ENCODE data around the gene RYK. TPM values are rescaled to one million over a fixed set of nuclear protein-coding genes. Genes with fewer than 3 reads are reported as not detected.

RYK gene
- total and polyA plus RNA-seq, 2 donors (not counting 3 experiments of a cell fraction or from before 2014, with no cell fraction given), result 23.8 to 48.3 TPM

- dilution Hi-C loops (cut with MboI; ENCODE audit: extremely low pct_ligation_motif_present, low sequenced_read_pairs) (no loop called here), intact Hi-C loops (cut with micrococcal nuclease) (no loop called here)
- POLR2A ChIA-PET, result no interaction called here
- FAIRE-seq, result no peak
- H3K9ac ChIP-seq (replicated peaks; ENCODE audit: extremely low read depth, insufficient read depth, low read length), result no peak overlapping the region
- H3K36me3 ChIP-seq (ENCODE audit: control insufficient read depth in 2 of 2, extremely low read depth in 1 of 2, insufficient read depth in 2 of 2, low read length in 2 of 2), result no peaks in the 10 kb centered on the region
- CTCF ChIA-PET, result interaction anchor here (1.2 kb wide), 2 partner anchors 16 to 299 kb away, joined by 3 read pairs; no protein-coding TSS in a partner anchor
- H3K27me3 ChIP-seq (ENCODE audit: control insufficient read depth in 2 of 2, insufficient read depth in 2 of 2, low read length in 2 of 2), result no peaks in the 10 kb centered on the region
- no peak overlapping the region for H2AFZ ChIP-seq (ENCODE audit: low read depth, low read length)
- no peaks in the 10 kb centered on the region for H3K9me3 ChIP-seq (replicated peaks; ENCODE audit: control insufficient read depth, insufficient read depth, low read length)
- H3K27ac ChIP-seq (ENCODE audit: insufficient read depth, low read depth, low read length), result no peak overlapping the region
- H3K4me2 ChIP-seq (ENCODE audit: insufficient read depth, low read length), result no peak overlapping the region
- H3K9me1 ChIP-seq (replicated peaks; ENCODE audit: control insufficient read depth, extremely low read depth, insufficient read depth, low read length), result peaks cover 5% of the 10 kb centered on the region
- peaks cover 75% of the 10 kb centered on the region for H3K79me2 ChIP-seq (ENCODE audit: control insufficient read depth, insufficient read depth, low read length)
- no peak for DNase-seq (ENCODE audit: low read depth, low spot score)
- TF ChIP-seq CTCF (IDR thresholded peaks at IDR 0.05; ENCODE audit: extremely low read depth in 1 of 2, insufficient read depth in 1 of 2, low read depth in 1 of 2, low read length in 2 of 2) (no peak), FOS (IDR thresholded peaks at IDR 0.05; ENCODE audit: borderline replicate concordance, insufficient read depth, low read length) (no peak), MYC (IDR thresholded peaks at IDR 0.05; ENCODE audit: low read depth, low read length) (no peak), GATA2 (IDR thresholded peaks at IDR 0.05; ENCODE audit: insufficient read depth, insufficient read length, low read depth, low read length) (no peak), MAX (IDR thresholded peaks at IDR 0.05; ENCODE audit: insufficient read depth, insufficient read length) (no peak), POLR2A (IDR thresholded peaks at IDR 0.05; ENCODE audit: low read depth, low read length) (no peak), EZH2 (IDR thresholded peaks at IDR 0.05; ENCODE audit: borderline replicate concordance, low read depth, low read length, severe bottlenecking) (no peak), POLR2AphosphoS5 (IDR thresholded peaks at IDR 0.05; ENCODE audit: insufficient read depth, low read depth, low read length) (no peak), JUN (IDR thresholded peaks at IDR 0.05; ENCODE audit: borderline replicate concordance, insufficient read depth, insufficient read length, low read depth) (no peak)
- peaks cover 17% of the 10 kb centered on the region for H4K20me1 ChIP-seq (replicated peaks; ENCODE audit: control insufficient read depth, extremely low read depth, insufficient read depth, low read length)
- peaks cover 3% of the 10 kb centered on the region for H3K4me1 ChIP-seq (ENCODE audit: control insufficient read depth, extremely low read depth, insufficient read depth, low read length)
- BruUV-seq (replicated peaks), result no TSS peak
- H3K4me3 ChIP-seq (replicated peaks in 1 of 3; ENCODE audit: insufficient read depth in 1 of 3, low read depth in 1 of 3, low read length in 3 of 3), result no peak overlapping the region
Measured at GRCh38 chr3:134229038-134229437, 21.6 kb downstream of the RYK start.

Measured in endothelial cell of umbilical vein (primary cell).